Measurements from ENCODE around the gene RUFY4. TPM values are rescaled to one million over a fixed set of nuclear protein-coding genes. Genes with fewer than 3 reads are reported as not detected.

RUFY4 gene
- total RNA-seq, 1 experiment from 2014 or later: 1.3 TPM

GRCh38 chr2:218130822-218131221, 61.8 kb downstream of the RUFY4 start:
- Histone ChIP-seq H3K9me3 (ENCODE audit: low read depth, low read length, poor library complexity, severe bottlenecking) (no peaks in the 10 kb centered on the region), H3K36me3 (ENCODE audit: insufficient read depth, low read length, poor library complexity, severe bottlenecking) (no peaks in the 10 kb centered on the region), H3K27me3 (replicated peaks; ENCODE audit: insufficient read depth, low read depth, low read length, poor library complexity) (peaks cover 3% of the 10 kb centered on the region), H3K27ac (ENCODE audit: low read depth, low read length, poor library complexity, severe bottlenecking) (no peak overlapping the region), H3K4me1 (ENCODE audit: insufficient read depth, low read length, poor library complexity, severe bottlenecking) (no peaks in the 10 kb centered on the region), H3K4me3 (ENCODE audit: low read depth, low read length, poor library complexity, severe bottlenecking) (no peak overlapping the region)
- intact Hi-C loops (cut with micrococcal nuclease; ENCODE audit: unreplicated experiment): no loop called here
- TF ChIP-seq EZH2 (IDR thresholded peaks at IDR 0.05; ENCODE audit: borderline replicate concordance, low read depth, low read length, poor library complexity, severe bottlenecking): no peak
- no peak for TF ChIP-seq CTCF (conservative IDR thresholded peaks at IDR 0.05; ENCODE audit: low read depth, low read length)
- DNase-seq (ENCODE audit: low spot score): no peak
- no TSS peak for BruUV-seq (replicated peaks)
- POLR2A ChIA-PET (ENCODE audit: low non-redundant PET): no interaction called here
- CTCF ChIA-PET: no interaction called here

- CTCF ChIA-PET: no interaction called here
These were observed 68.5 kb downstream of the RUFY4 start for GRCh38 chr2:218137514-218137913.

GRCh38 chr2:218138047-218138446, 69.0 kb downstream of the RUFY4 start:
- H3K9me3 ChIP-seq (ENCODE audit: low read depth, low read length, poor library complexity, severe bottlenecking): no peaks in the 10 kb centered on the region
- BruUV-seq (replicated peaks): no TSS peak
- H3K27ac ChIP-seq (ENCODE audit: low read depth, low read length, poor library complexity, severe bottlenecking): no peak overlapping the region
- no peak for TF ChIP-seq CTCF (conservative IDR thresholded peaks at IDR 0.05; ENCODE audit: low read depth, low read length)
- TF ChIP-seq EZH2 (IDR thresholded peaks at IDR 0.05; ENCODE audit: borderline replicate concordance, low read depth, low read length, poor library complexity, severe bottlenecking): no peak
- H3K27me3 ChIP-seq (replicated peaks; ENCODE audit: insufficient read depth, low read depth, low read length, poor library complexity): peaks cover 43% of the 10 kb centered on the region
- no peak overlapping the region for H3K4me3 ChIP-seq (ENCODE audit: low read depth, low read length, poor library complexity, severe bottlenecking)
- ChIA-PET POLR2A (ENCODE audit: low non-redundant PET) (no interaction called here), CTCF (no interaction called here)
- H3K36me3 ChIP-seq (ENCODE audit: insufficient read depth, low read length, poor library complexity, severe bottlenecking): no peaks in the 10 kb centered on the region
- intact Hi-C loops (cut with micrococcal nuclease; ENCODE audit: unreplicated experiment): no loop called here
- DNase-seq (ENCODE audit: low spot score): no peak
- no peaks in the 10 kb centered on the region for H3K4me1 ChIP-seq (ENCODE audit: insufficient read depth, low read length, poor library complexity, severe bottlenecking)

More at GRCh38 chr2:218137514-218137913, 68.5 kb downstream of the RUFY4 start:
- intact Hi-C loops (cut with micrococcal nuclease; ENCODE audit: unreplicated experiment): no loop called here
- no peaks in the 10 kb centered on the region for H3K9me3 ChIP-seq (ENCODE audit: low read depth, low read length, poor library complexity, severe bottlenecking)
- H3K27ac ChIP-seq (ENCODE audit: low read depth, low read length, poor library complexity, severe bottlenecking): no peak overlapping the region
- no peak overlapping the region for H3K4me3 ChIP-seq (ENCODE audit: low read depth, low read length, poor library complexity, severe bottlenecking)
- H3K36me3 ChIP-seq (ENCODE audit: insufficient read depth, low read length, poor library complexity, severe bottlenecking): no peaks in the 10 kb centered on the region
- POLR2A ChIA-PET (ENCODE audit: low non-redundant PET): no interaction called here
- TF ChIP-seq EZH2 (IDR thresholded peaks at IDR 0.05; ENCODE audit: borderline replicate concordance, low read depth, low read length, poor library complexity, severe bottlenecking) (no peak), CTCF (conservative IDR thresholded peaks at IDR 0.05; ENCODE audit: low read depth, low read length) (no peak)
- BruUV-seq (replicated peaks): no TSS peak
- no peak for DNase-seq (ENCODE audit: low spot score)
- no peaks in the 10 kb centered on the region for H3K4me1 ChIP-seq (ENCODE audit: insufficient read depth, low read length, poor library complexity, severe bottlenecking)
- H3K27me3 ChIP-seq (replicated peaks; ENCODE audit: insufficient read depth, low read depth, low read length, poor library complexity): peaks cover 41% of the 10 kb centered on the region

Other genes with a start within 250 kb of the RUFY4 start
- 88.9 and 99.6 TPM in 2 replicates for gene TNS1, start 66.3 kb upstream of the RUFY4 start, total RNA-seq (2021)
- not detected in 2 replicates for gene CXCR2, start 56.8 kb downstream of the RUFY4 start, total RNA-seq (2021)
- not detected in 2 replicates for gene CXCR1, start 97.7 kb downstream of the RUFY4 start, total RNA-seq (2021)
- gene ARPC2, start 147.9 kb downstream of the RUFY4 start, total RNA-seq (2021): 241 and 291 TPM in 2 replicates
- gene GPBAR1, start 191.8 kb downstream of the RUFY4 start, total RNA-seq (2021): 0.30 and 0.46 TPM in 2 replicates
- gene AAMP, start 200.9 kb downstream of the RUFY4 start, total RNA-seq (2021): 74.7 and 78.8 TPM in 2 replicates
- 36.7 and 44.9 TPM in 2 replicates for gene PNKD, start 201.3 kb downstream of the RUFY4 start, total RNA-seq (2021)
- 40.2 and 43.9 TPM in 2 replicates for gene TMBIM1, start 223.2 kb downstream of the RUFY4 start, total RNA-seq (2021)